A549 treated with AZD9567 at 1 μM for 4 hours (cell line): ENCODE results near the gene TRIM48. TPM values are rescaled to one million over a fixed set of nuclear protein-coding genes. Genes with fewer than 3 reads are reported as not detected.

Source experiments
- total RNA-seq: library from RNA; stranded (reverse); fragments of 200-300 nt; extraction: Qiagen RNA extraction; gene quantifications from 5 replicates; pipeline ENCODE4 v1.2.3, GENCODE V29; 2022; ENCODE audit not compliant: insufficient read depth

The TRIM48 gene
- total RNA-seq: not detected in 5 replicates

GRCh38 chr11:55261855-55262254, at the start of gene TRIM48:
Gene TRIM48, plus strand, starts transcription at chr11:55262155. Its CDS starts 113 bp downstream, at chr11:55262268.

Other genes with a start within 250 kb of the TRIM48 start
- not detected in 5 replicates for gene OR4A16, start 81.0 kb downstream of the TRIM48 start, total RNA-seq
- not detected in 5 replicates for gene OR4A15, start 105.8 kb downstream of the TRIM48 start, total RNA-seq